ENCODE measurements around the gene CEP192. TPM values are rescaled to one million over a fixed set of nuclear protein-coding genes. Genes with fewer than 3 reads are reported as not detected.

CEP192 gene
- total RNA-seq, 1 donor from 2014 or later = 13.9 TPM

DNA sequence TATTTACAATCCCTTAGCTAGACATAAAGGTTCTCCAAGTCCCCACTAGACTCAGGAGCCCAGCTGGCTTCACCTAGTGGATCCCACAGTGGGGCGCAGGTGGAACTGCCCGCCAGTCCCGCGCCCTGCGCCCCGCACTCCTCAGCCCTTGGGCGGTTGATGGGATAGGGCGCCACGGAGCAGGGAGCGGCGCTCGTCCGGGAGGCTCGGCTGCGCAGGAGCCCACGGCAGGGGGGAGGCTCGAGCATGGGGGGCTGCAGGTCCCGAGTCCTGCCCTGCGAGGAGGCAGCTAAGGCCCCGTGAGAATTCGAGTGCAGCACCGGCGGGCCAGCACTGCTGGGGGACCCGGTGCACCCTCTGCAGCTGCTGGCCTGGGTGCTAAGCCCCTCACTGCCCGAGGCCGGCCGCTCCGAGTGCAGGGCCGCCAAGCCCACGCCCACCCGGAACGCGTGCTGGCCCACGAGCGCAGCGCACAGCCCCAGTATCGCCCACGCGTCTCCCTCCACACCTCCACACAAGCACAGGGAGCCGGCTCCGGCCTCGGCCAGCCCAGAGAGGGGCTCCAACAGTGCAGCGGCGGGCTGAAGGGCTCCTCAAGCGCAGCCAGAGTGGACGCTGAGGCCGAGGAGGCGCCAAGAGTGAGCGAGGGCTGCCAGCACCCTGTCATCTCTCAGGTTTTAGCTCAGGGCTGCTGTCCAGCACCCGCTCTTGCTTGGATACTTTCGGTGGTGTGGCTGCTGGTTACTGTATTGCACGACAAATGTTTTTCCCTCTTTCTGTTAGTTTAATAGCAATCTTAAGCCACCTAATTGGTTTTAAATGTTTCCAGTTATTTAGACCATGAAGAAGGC is 143.6 kb downstream of the CEP192 start:
- no peaks in the 10 kb centered on the region for H3K4me1 Mint-ChIP-seq (ENCODE audit: low read depth, unreplicated experiment)
- peaks cover 8% of the 10 kb centered on the region for H3K9me3 Mint-ChIP-seq (ENCODE audit: unreplicated experiment)
- no peak overlapping the region for H2AFZ ChIP-seq (ENCODE audit: low read depth, low read length)
- H3K27ac Mint-ChIP-seq (ENCODE audit: unreplicated experiment) = no peak overlapping the region
- H4K20me1 ChIP-seq (ENCODE audit: insufficient read depth, low read length) = no peaks in the 10 kb centered on the region
- no peak overlapping the region for H3K4me3 ChIP-seq (ENCODE audit: insufficient read depth, low read depth, low read length)
- H3K79me2 ChIP-seq (ENCODE audit: insufficient read depth, low read length) = no peaks in the 10 kb centered on the region
- H3K4me1 ChIP-seq (ENCODE audit: insufficient read depth, low read length) = peaks cover 14% of the 10 kb centered on the region
- no peak overlapping the region for H3K27ac ChIP-seq (ENCODE audit: low read depth, low read length)
- FAIRE-seq (no peak), DNase-seq (ENCODE audit: low read depth) (no peak)
- no peaks in the 10 kb centered on the region for H3K9me3 ChIP-seq (ENCODE audit: insufficient read depth, low read depth, low read length)
- H3K27me3 Mint-ChIP-seq (ENCODE audit: low read depth, unreplicated experiment) = peaks cover 13% of the 10 kb centered on the region
- H3K4me2 ChIP-seq (ENCODE audit: low read length) = no peak overlapping the region
- H3K27me3 ChIP-seq (ENCODE audit: insufficient read depth, low read length) = peaks cover 3% of the 10 kb centered on the region
- H3K36me3 ChIP-seq (ENCODE audit: insufficient read depth, low read length) = no peaks in the 10 kb centered on the region
- H3K36me3 Mint-ChIP-seq (ENCODE audit: low read depth, unreplicated experiment) = peaks cover 16% of the 10 kb centered on the region
- H3K4me3 Mint-ChIP-seq (ENCODE audit: unreplicated experiment) = no peak overlapping the region
- TF ChIP-seq EZH2 (IDR thresholded peaks at IDR 0.05; ENCODE audit: insufficient read depth, low read length) = no peak
- TF ChIP-seq, protein P1, sequence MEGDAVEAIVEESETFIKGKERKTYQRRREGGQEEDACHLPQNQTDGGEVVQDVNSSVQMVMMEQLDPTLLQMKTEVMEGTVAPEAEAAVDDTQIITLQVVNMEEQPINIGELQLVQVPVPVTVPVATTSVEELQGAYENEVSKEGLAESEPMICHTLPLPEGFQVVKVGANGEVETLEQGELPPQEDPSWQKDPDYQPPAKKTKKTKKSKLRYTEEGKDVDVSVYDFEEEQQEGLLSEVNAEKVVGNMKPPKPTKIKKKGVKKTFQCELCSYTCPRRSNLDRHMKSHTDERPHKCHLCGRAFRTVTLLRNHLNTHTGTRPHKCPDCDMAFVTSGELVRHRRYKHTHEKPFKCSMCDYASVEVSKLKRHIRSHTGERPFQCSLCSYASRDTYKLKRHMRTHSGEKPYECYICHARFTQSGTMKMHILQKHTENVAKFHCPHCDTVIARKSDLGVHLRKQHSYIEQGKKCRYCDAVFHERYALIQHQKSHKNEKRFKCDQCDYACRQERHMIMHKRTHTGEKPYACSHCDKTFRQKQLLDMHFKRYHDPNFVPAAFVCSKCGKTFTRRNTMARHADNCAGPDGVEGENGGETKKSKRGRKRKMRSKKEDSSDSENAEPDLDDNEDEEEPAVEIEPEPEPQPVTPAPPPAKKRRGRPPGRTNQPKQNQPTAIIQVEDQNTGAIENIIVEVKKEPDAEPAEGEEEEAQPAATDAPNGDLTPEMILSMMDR (IDR thresholded peaks at IDR 0.05; ENCODE audit: insufficient read depth, low read depth, low read length) = no peak
- no peak overlapping the region for H3K9ac ChIP-seq (ENCODE audit: low read length)

DNA sequence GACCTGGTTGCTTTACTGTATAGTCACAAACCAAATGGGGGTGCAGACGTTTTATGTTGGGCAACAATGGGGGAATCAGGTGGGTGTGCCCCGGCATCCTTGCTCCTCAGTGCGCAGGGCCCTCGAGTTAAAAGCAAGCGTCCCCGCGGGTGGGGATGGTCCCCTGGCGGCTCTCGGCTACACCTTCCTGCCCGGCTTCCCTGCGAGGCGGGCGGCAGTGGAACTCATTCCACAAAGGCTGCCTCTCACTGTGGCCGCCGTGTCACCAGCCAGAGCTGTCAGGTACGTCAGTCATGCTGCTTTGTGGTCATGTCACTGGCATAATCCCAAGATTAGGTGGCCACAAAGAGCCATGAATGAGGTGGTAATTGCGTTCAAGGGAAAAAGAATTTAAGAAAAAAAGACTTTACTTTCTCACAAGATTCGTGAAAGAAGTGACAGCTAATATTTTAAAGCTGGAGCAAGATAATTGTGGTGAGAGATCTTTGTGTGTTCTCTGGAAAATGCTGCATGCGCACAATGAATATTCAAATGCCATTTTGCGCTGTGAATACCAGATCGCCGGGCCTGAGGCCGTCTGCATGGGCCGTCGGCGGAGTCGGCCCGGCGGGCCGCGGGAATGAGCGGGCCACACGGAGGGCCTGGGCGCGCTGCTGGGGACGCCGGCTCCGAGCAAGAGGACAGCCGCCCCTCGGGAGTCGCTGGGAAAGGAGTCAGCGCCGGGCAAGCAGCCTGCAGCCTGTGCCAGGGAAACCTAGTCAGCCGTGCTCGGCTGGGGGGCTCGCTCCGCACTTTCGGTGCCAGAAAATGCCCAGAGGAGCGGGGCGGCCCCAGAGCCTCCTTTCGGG is 145.1 kb downstream of the CEP192 start:
- H2AFZ ChIP-seq (ENCODE audit: low read depth, low read length) = peak overlapping the region; percentile 75
- H3K9me3 ChIP-seq (ENCODE audit: insufficient read depth, low read depth, low read length) = no peaks in the 10 kb centered on the region
- H3K36me3 ChIP-seq (ENCODE audit: insufficient read depth, low read length) = no peaks in the 10 kb centered on the region
- no peaks in the 10 kb centered on the region for H3K4me1 Mint-ChIP-seq (ENCODE audit: low read depth, unreplicated experiment)
- no peak for TF ChIP-seq EZH2 (IDR thresholded peaks at IDR 0.05; ENCODE audit: insufficient read depth, low read length)
- TF ChIP-seq, protein P1 (IDR thresholded peaks at IDR 0.05; ENCODE audit: insufficient read depth, low read depth, low read length) = no peak
- peaks cover 6% of the 10 kb centered on the region for H3K36me3 Mint-ChIP-seq (ENCODE audit: low read depth, unreplicated experiment)
- no peak for FAIRE-seq
- H3K4me1 ChIP-seq (ENCODE audit: insufficient read depth, low read length) = peaks cover 14% of the 10 kb centered on the region
- no peaks in the 10 kb centered on the region for H3K79me2 ChIP-seq (ENCODE audit: insufficient read depth, low read length)
- H3K4me3 ChIP-seq (ENCODE audit: insufficient read depth, low read depth, low read length) = peak overlapping the region; percentile 59
- H3K9me3 Mint-ChIP-seq (ENCODE audit: unreplicated experiment) = peaks cover 8% of the 10 kb centered on the region
- peaks cover 3% of the 10 kb centered on the region for H3K27me3 ChIP-seq (ENCODE audit: insufficient read depth, low read length)
- H4K20me1 ChIP-seq (ENCODE audit: insufficient read depth, low read length) = no peaks in the 10 kb centered on the region
- peak; percentile 31 for DNase-seq (ENCODE audit: low read depth)
- H3K27ac Mint-ChIP-seq (ENCODE audit: unreplicated experiment) = no peak overlapping the region
- peaks cover 13% of the 10 kb centered on the region for H3K27me3 Mint-ChIP-seq (ENCODE audit: low read depth, unreplicated experiment)
- no peak overlapping the region for H3K4me3 Mint-ChIP-seq (ENCODE audit: unreplicated experiment)
- peak overlapping the region; percentile 70 for H3K9ac ChIP-seq (ENCODE audit: low read length)
- H3K4me2 ChIP-seq (ENCODE audit: low read length) = peak overlapping the region; percentile 92
- H3K27ac ChIP-seq (ENCODE audit: low read depth, low read length) = no peak overlapping the region
